SK-N-SH treated with all-trans-retinoic acid at 6 μM for 48 hours (cell line): ENCODE results near the gene RNF10.

Experiments
- ATAC-seq: fragments of 200-7000 bp; cut with Tn5 transposase; 3 replicates; pipeline ENCODE4 v1.9.1; 2020; ENCODE audit warnings: mild to moderate bottlenecking, moderate library complexity
- ARNTL ChIP-seq: fragments of 450-650 bp; formaldehyde crosslinking; IDR thresholded peaks from 2 replicates; pipeline ENCODE4 v1.5.0; 2020; ENCODE audit warnings: low read depth, mild to moderate bottlenecking, moderate library complexity, borderline replicate concordance
- BACH2 ChIP-seq: fragments of 250-450 bp; sonication (Bioruptor Pico); IDR thresholded peaks from 2 replicates; pipeline ENCODE4 v1.9.0; 2021; ENCODE audit warnings: mild to moderate bottlenecking, borderline replicate concordance
- CSDC2 ChIP-seq: fragments of 250-450 bp; sonication (Bioruptor Pico); IDR thresholded peaks from 2 replicates; pipeline ENCODE4 v1.5.0; 2020; ENCODE audit warnings: mild to moderate bottlenecking, moderate library complexity
- CSRNP3 ChIP-seq: fragments of 250-450 bp; sonication (Bioruptor Pico); IDR thresholded peaks from 2 replicates; pipeline ENCODE4 v1.5.1; 2021; ENCODE audit warnings: mild to moderate bottlenecking, moderate library complexity
- GLIS3 ChIP-seq: fragments of 250-450 bp; sonication (Bioruptor Pico); IDR thresholded peaks from 2 replicates; pipeline ENCODE4 v1.5.0; 2020; ENCODE audit warnings: mild to moderate bottlenecking, moderate library complexity
- ISL1 ChIP-seq: fragments of 250-450 bp; sonication (Bioruptor Pico); IDR thresholded peaks from 2 replicates; pipeline ENCODE4 v2.1.2; 2022; ENCODE audit warnings: mild to moderate bottlenecking, moderate library complexity
- PATZ1 ChIP-seq: fragments of 250-450 bp; sonication (Bioruptor Pico); IDR thresholded peaks from 2 replicates; pipeline ENCODE4 v1.8.0; 2020; ENCODE audit warnings: mild to moderate bottlenecking, moderate library complexity, borderline replicate concordance
- POU6F1 ChIP-seq: fragments of 250-450 bp; sonication (Bioruptor Pico); IDR thresholded peaks from 2 replicates; pipeline ENCODE4 v1.8.0; 2021; ENCODE audit warnings: low read depth, mild to moderate bottlenecking, moderate library complexity, borderline replicate concordance
- PPARA ChIP-seq: fragments of 250-450 bp; sonication (Bioruptor Pico); IDR thresholded peaks from 2 replicates; pipeline ENCODE4 v1.5.0; 2020; ENCODE audit warnings: mild to moderate bottlenecking, borderline replicate concordance
- RARB ChIP-seq: fragments of 250-450 bp; sonication (Bioruptor Pico); IDR thresholded peaks from 2 replicates; pipeline ENCODE4 v1.8.0; 2021; ENCODE audit warnings: mild to moderate bottlenecking, moderate library complexity
- SNAI2 ChIP-seq: fragments of 250-450 bp; sonication (Bioruptor Pico); IDR thresholded peaks from 2 replicates; pipeline ENCODE4 v1.5.0; 2020; ENCODE audit warnings: mild to moderate bottlenecking, moderate library complexity
- TCF4 ChIP-seq: fragments of 250-450 bp; sonication (Bioruptor Pico); IDR thresholded peaks from 2 replicates; pipeline ENCODE4 v1.8.0; 2021; ENCODE audit warnings: mild to moderate bottlenecking, moderate library complexity, borderline replicate concordance
- TOX ChIP-seq: fragments of 250-450 bp; sonication (Bioruptor Pico); IDR thresholded peaks from 2 replicates; pipeline ENCODE4 v1.8.0; 2021; ENCODE audit warnings: mild to moderate bottlenecking, moderate library complexity, borderline replicate concordance
- TSHZ2 ChIP-seq: fragments of 250-450 bp; sonication (Bioruptor Pico); IDR thresholded peaks from 2 replicates; pipeline ENCODE4 v1.5.0; 2020; ENCODE audit warnings: mild to moderate bottlenecking, moderate library complexity
- ZFP3 ChIP-seq: fragments of 250-450 bp; sonication (Bioruptor Pico); IDR thresholded peaks from 2 replicates; pipeline ENCODE4 v1.5.0; 2020; ENCODE audit warnings: mild to moderate bottlenecking, moderate library complexity
- ZNF70 ChIP-seq: fragments of 450-650 bp; formaldehyde crosslinking; IDR thresholded peaks from 2 replicates; pipeline ENCODE4 v1.5.0; 2020; ENCODE audit warnings: mild to moderate bottlenecking, moderate library complexity

The RNF10 gene

GRCh38 chr12:120495186-120495730 lies 38.9 kb upstream of the RNF10 start:
- TF ChIP-seq TCF4 (no peak), RARB (CRISPR knock-in tag) (no peak), ARNTL (CRISPR knock-in tag) (no peak), PPARA (CRISPR knock-in tag) (no peak), SNAI2 (CRISPR knock-in tag) (no peak), TSHZ2 (CRISPR knock-in tag) (no peak), CSRNP3 (CRISPR knock-in tag) (no peak), ZNF70 (CRISPR knock-in tag) (no peak), ISL1 (CRISPR knock-in tag) (no peak)
- peak; percentile 5; the same call in 2 of the 3 replicates for ATAC-seq

- peak; percentile 96 for ATAC-seq
- TF ChIP-seq GLIS3 (CRISPR knock-in tag) (peak; percentile 57; the same call in 1 of the 2 replicates), PATZ1 (CRISPR knock-in tag) (peak; percentile 44; the same call in 1 of the 2 replicates), BACH2 (CRISPR knock-in tag) (no peak), CSDC2 (no peak), ZFP3 (CRISPR knock-in tag) (no peak), RARB (CRISPR knock-in tag) (no peak), CSRNP3 (CRISPR knock-in tag) (no peak), ZNF70 (CRISPR knock-in tag) (no peak), PPARA (CRISPR knock-in tag) (no peak), TOX (CRISPR knock-in tag) (no peak), POU6F1 (CRISPR knock-in tag) (no peak), TSHZ2 (CRISPR knock-in tag) (no peak)
Observed at GRCh38 chr12:120495731-120496412, 38.3 kb upstream of the RNF10 start, which contains the start of gene DYNLL1. DYNLL1 (plus strand) TSS chr12:120496113; CDS start chr12:120496422, 309 bp downstream.
